Nephron (organoid): ENCODE data around the gene GRIN1.

Source experiments
- H3K27ac Mint-ChIP-seq, 3 experiments: 2 replicates each; pipeline ENCODE4 v1.8.0; 2020; ENCODE audit warnings: mixed read lengths in 3 of 3, mild to moderate bottlenecking in 2 of 3, moderate library complexity in 1 of 3
- H3K27me3 Mint-ChIP-seq: 2 replicates; pipeline ENCODE4 v1.8.0; 2021; ENCODE audit warnings: low read depth, mild to moderate bottlenecking, moderate library complexity, mixed read lengths
- H3K36me3 Mint-ChIP-seq: 2 replicates; pipeline ENCODE4 v1.8.0; 2020; ENCODE audit warnings: low read depth, mixed read lengths
- H3K4me1 Mint-ChIP-seq: 2 replicates; pipeline ENCODE4 v1.8.0; 2020; ENCODE audit warnings: mixed read lengths
- H3K4me3 Mint-ChIP-seq, 3 experiments: 2 replicates each; pipeline ENCODE4 v1.8.0; 2020; ENCODE audit warnings: mild to moderate bottlenecking in 3 of 3, mixed read lengths in 3 of 3, moderate library complexity in 2 of 3
- H3K9me3 Mint-ChIP-seq: 2 replicates; pipeline ENCODE4 v1.8.0; 2020; ENCODE audit warnings: mixed read lengths
- CTCF ChIP-seq, 3 experiments: fragments of 200-600 bp; sonication (generic); IDR thresholded peaks; one replicate each; pipeline ENCODE4 v1.5.0; 2021; ENCODE audit warnings: antibody characterized with exemption in 3 of 3; ENCODE audit not compliant: unreplicated experiment in 3 of 3

Gene GRIN1

GRCh38 chr9:137190315-137190856, 51.4 kb downstream of the GRIN1 start:
- Mint-ChIP-seq H3K4me1 (peaks cover 32% of the 10 kb centered on the region), H3K4me3 (peak overlapping the region; percentile 85 to 90 (median 88)), H3K9me3 (no peaks in the 10 kb centered on the region), H3K27me3 (no peaks in the 10 kb centered on the region), H3K36me3 (no peaks in the 10 kb centered on the region), H3K27ac (peak overlapping the region in 2 of 3 experiments; percentile 53 to 68)
- TF ChIP-seq CTCF (IDR thresholded peaks at IDR 0.05; ENCODE audit: unreplicated experiment in 3 of 3), result no peak

DNA sequence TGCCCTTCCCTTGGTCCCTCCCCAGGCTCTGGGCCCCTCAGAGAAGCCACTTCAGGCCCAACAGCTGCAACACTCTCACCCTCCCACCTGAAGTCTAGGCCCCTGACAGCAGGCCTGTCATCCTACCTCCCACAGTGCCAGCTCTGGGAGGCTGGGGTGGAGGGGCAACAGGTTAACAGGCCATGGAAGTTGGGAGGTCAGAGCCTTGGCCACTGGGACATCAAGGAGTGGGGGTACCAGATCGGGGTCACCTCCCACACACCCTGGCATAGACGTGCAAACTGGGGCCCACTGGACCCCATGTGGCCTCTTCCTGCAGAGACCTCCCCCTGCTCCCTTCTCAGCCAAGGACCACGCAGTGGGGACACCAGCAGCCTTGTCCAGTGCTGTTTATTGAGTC, 52.3 kb downstream of the GRIN1 start:
- peak overlapping the region; percentile 77 to 88 (median 85) for H3K4me3 Mint-ChIP-seq
- H3K27me3 Mint-ChIP-seq, result no peaks in the 10 kb centered on the region
- H3K4me1 Mint-ChIP-seq, result peaks cover 32% of the 10 kb centered on the region
- no peaks in the 10 kb centered on the region for H3K9me3 Mint-ChIP-seq
- no peak overlapping the region for H3K27ac Mint-ChIP-seq
- H3K36me3 Mint-ChIP-seq, result no peaks in the 10 kb centered on the region
- no peak for TF ChIP-seq CTCF (IDR thresholded peaks at IDR 0.05; ENCODE audit: unreplicated experiment in 3 of 3)

- no peak for TF ChIP-seq CTCF (IDR thresholded peaks at IDR 0.05; ENCODE audit: unreplicated experiment in 3 of 3)
- H3K4me1 Mint-ChIP-seq, result peaks cover 28% of the 10 kb centered on the region
- no peaks in the 10 kb centered on the region for H3K27me3 Mint-ChIP-seq
- peak overlapping the region in 1 of 3 experiments; percentile 88 for H3K4me3 Mint-ChIP-seq
- H3K36me3 Mint-ChIP-seq, result no peaks in the 10 kb centered on the region
- H3K9me3 Mint-ChIP-seq, result no peaks in the 10 kb centered on the region
- H3K27ac Mint-ChIP-seq, result no peak overlapping the region
These were observed 52.9 kb downstream of the GRIN1 start for GRCh38 chr9:137191691-137192447.

DNA sequence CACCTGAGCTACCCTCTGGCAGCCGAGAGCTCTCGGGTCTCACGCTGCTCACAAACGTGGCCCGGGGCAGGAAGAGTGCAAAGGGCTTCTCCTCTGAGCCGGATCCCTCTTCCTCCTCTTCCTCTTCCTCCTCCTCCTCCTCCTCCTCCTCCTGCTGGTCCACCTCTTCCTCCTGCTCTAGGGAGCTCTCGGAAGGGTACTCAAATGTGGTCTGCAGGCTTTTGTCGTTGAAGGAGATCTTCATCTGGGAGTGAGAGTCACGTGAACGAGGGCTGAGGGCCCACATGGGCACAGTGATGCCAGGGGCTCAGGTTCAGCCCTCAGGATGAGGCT, 53.5 kb downstream of the GRIN1 start:
- Mint-ChIP-seq H3K9me3 (no peaks in the 10 kb centered on the region), H3K27me3 (no peaks in the 10 kb centered on the region)

GRCh38 chr9:137192859-137193258, 53.9 kb downstream of the GRIN1 start:
- H3K36me3 Mint-ChIP-seq, result no peaks in the 10 kb centered on the region
- peaks cover 18% of the 10 kb centered on the region for H3K4me1 Mint-ChIP-seq
- no peak for TF ChIP-seq CTCF (IDR thresholded peaks at IDR 0.05; ENCODE audit: unreplicated experiment in 3 of 3)
- H3K4me3 Mint-ChIP-seq, result no peak overlapping the region
- no peak overlapping the region for H3K27ac Mint-ChIP-seq
- no peaks in the 10 kb centered on the region for H3K27me3 Mint-ChIP-seq
- H3K9me3 Mint-ChIP-seq, result no peaks in the 10 kb centered on the region

More for the DNA sequence above, 53.5 kb downstream of the GRIN1 start:
- Mint-ChIP-seq H3K27ac (no peak overlapping the region), H3K4me3 (peak overlapping the region in 2 of 3 experiments; percentile 31 to 38), H3K4me1 (peaks cover 22% of the 10 kb centered on the region), H3K36me3 (no peaks in the 10 kb centered on the region)
- no peak for TF ChIP-seq CTCF (IDR thresholded peaks at IDR 0.05; ENCODE audit: unreplicated experiment in 3 of 3)

DNA sequence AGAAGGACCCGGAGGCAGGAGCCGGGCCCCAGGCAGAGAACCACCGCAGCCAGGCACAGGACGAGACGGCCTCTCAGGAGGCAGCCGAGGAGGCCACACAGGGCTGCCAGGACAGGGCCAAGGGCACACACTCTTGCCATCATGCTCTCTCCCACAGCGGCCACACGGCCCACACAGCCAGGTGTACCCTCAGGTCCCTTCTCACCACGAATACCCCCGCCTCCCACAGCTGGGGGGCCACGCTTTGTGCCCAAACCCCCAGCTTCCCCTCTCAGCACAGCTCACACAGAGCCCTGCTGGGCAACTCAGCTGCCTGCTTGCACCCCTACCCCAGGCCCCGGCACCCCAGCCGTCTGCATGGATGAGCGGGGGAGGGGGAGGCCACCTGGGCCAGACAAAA, 54.8 kb downstream of the GRIN1 start:
- no peaks in the 10 kb centered on the region for H3K36me3 Mint-ChIP-seq
- H3K27ac Mint-ChIP-seq, result no peak overlapping the region
- no peak overlapping the region for H3K4me3 Mint-ChIP-seq
- no peaks in the 10 kb centered on the region for H3K9me3 Mint-ChIP-seq
- TF ChIP-seq CTCF (IDR thresholded peaks at IDR 0.05; ENCODE audit: unreplicated experiment in 3 of 3), result no peak
- no peaks in the 10 kb centered on the region for H3K27me3 Mint-ChIP-seq
- peaks cover 17% of the 10 kb centered on the region for H3K4me1 Mint-ChIP-seq
